ENCODE data around the gene AR. TPM values are rescaled to one million over a fixed set of nuclear protein-coding genes. Genes with fewer than 3 reads are reported as not detected.
"Not testable (repeated sequence)": the region's sequence is repeated elsewhere in the genome, so short reads cannot be mapped to it uniquely, and the experiment has no call there.

AR gene
- polyA plus RNA-seq, 1 experiment, result 13.1 TPM

DNA sequence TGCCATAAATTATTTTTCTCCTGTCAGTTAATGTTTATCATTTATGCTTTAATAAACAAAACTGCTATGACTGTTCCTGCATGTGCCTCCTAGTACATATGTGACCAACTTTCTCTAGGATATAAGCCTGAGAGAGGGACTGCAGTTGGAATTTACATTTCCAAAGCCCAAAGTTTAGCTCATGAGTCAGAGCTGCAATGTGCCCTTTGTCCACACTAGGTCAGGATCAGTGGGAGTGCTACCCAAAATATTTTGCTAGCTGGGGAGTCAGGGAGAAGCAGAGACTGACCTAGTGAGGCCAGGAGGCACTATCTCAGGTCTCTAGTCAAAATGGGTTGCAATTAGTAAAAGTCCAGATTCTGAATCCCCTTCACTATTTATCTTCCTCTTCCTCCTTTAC is 92.7 kb downstream of the AR start:
- no peak overlapping the region for H3K27ac ChIP-seq (ENCODE audit: low read depth, low read length)
- H3K27me3 ChIP-seq (ENCODE audit: control insufficient read depth, insufficient read depth, low read length), result no peaks in the 10 kb centered on the region
- ChIA-PET POLR2A (no interaction called here), CTCF (interaction anchor here (0.6 kb wide), 1 partner anchor 537 kb away, joined by 5 read pairs; no protein-coding TSS in a partner anchor)
- TF ChIP-seq, protein P1, sequence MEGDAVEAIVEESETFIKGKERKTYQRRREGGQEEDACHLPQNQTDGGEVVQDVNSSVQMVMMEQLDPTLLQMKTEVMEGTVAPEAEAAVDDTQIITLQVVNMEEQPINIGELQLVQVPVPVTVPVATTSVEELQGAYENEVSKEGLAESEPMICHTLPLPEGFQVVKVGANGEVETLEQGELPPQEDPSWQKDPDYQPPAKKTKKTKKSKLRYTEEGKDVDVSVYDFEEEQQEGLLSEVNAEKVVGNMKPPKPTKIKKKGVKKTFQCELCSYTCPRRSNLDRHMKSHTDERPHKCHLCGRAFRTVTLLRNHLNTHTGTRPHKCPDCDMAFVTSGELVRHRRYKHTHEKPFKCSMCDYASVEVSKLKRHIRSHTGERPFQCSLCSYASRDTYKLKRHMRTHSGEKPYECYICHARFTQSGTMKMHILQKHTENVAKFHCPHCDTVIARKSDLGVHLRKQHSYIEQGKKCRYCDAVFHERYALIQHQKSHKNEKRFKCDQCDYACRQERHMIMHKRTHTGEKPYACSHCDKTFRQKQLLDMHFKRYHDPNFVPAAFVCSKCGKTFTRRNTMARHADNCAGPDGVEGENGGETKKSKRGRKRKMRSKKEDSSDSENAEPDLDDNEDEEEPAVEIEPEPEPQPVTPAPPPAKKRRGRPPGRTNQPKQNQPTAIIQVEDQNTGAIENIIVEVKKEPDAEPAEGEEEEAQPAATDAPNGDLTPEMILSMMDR (IDR thresholded peaks at IDR 0.05; ENCODE audit: low read depth, low read length), result no peak
- no peak overlapping the region for H3K4me3 ChIP-seq (ENCODE audit: low read depth, low read length)
- H3K9me3 ChIP-seq (ENCODE audit: control insufficient read depth, insufficient read depth, low read length), result no peaks in the 10 kb centered on the region
- no peak for DNase-seq (ENCODE audit: low read depth, low spot score)

DNA sequence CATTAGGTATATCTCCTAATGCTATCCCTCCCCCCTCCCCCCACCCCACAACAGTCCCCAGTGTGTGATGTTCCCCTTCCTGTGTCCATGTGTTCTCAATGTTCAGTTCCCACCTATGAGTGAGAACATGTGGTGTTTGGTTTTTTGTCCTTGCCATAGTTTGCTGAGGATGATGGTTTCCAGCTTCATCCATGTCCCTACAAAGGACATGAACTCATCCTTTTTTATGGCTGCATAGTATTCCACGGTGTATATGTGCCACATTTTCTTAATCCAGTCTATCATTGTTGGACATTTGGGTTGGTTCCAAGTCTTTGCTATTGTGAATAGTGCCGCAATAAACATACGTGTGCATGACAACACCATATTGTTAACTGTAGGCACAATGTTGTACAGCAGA is 93.5 kb downstream of the AR start:
- H3K27ac ChIP-seq (ENCODE audit: low read depth, low read length); H3K27me3 ChIP-seq (ENCODE audit: control insufficient read depth, insufficient read depth, low read length); H3K4me3 ChIP-seq (ENCODE audit: low read depth, low read length); DNase-seq (ENCODE audit: low read depth, low spot score); H3K9me3 ChIP-seq (ENCODE audit: control insufficient read depth, insufficient read depth, low read length); CTCF ChIA-PET; POLR2A ChIA-PET: not testable (repeated sequence)

DNA sequence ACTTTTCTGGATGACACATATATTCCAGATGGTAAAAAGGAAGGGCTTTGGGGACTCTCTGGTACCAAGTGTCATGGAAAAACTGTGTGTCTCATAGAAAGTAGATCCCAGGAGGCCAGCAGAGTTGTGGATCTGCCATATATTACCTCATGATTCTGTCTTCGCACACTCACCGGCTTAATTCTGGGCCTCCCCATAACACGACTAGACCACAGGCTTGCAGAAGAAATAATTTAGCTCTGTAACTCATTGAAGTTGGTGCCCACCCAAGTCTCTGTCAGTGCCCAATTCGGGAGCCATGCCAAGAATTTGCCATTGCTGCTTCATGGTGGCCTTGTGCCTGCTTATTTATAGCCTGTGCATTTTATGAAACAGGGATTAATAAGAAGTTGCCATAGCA is 104.5 kb downstream of the AR start:
- DNase-seq (ENCODE audit: low read depth, low spot score), result no peak
- TF ChIP-seq, protein P1 (IDR thresholded peaks at IDR 0.05; ENCODE audit: low read depth, low read length), result no peak
- CTCF ChIA-PET, result interaction anchor here (0.6 kb wide), 1 partner anchor 51 kb away, joined by 5 read pairs; no protein-coding TSS in a partner anchor
- POLR2A ChIA-PET, result no interaction called here
- Histone ChIP-seq H3K4me3 (ENCODE audit: low read depth, low read length) (no peak overlapping the region), H3K9me3 (ENCODE audit: control insufficient read depth, insufficient read depth, low read length) (no peaks in the 10 kb centered on the region), H3K27ac (ENCODE audit: low read depth, low read length) (no peak overlapping the region), H3K27me3 (ENCODE audit: control insufficient read depth, insufficient read depth, low read length) (no peaks in the 10 kb centered on the region)

DNA sequence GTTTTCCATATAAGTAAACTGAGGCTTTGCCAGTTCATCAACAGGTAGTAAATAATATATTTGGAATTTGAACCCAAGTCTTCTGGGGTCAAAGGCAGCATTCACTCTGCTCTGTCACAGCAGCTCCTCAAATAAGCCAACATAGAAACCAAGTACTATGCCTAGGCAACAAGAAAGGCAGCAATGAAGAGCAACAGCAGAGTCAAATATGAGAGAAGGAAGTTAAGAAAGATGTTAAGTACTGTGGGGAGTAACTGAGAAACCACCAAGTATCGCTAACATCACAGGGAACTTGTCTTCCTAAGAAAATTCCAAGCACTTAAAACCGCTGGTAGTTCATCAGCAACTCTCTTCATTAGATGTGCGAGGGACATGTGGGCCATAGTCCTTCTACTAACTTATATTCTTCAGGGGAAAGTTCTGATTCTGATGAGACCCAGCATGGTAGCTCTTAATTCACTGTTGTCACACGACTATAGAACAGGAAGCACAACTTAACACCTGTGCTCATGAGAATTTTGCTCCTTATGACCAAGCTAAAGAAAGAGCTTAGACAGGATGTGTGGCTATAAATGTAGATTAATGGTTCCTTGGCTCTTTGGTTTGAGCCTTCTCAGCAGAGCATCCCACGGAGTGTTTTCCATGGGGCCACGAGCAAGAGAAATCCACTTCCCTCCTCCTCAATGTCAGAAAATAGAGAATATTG is 107.8 kb downstream of the AR start:
- H3K9me3 ChIP-seq (ENCODE audit: control insufficient read depth, insufficient read depth, low read length), result no peaks in the 10 kb centered on the region
- no peaks in the 10 kb centered on the region for H3K27me3 ChIP-seq (ENCODE audit: control insufficient read depth, insufficient read depth, low read length)
- DNase-seq (ENCODE audit: low read depth, low spot score), result no peak
- H3K27ac ChIP-seq (ENCODE audit: low read depth, low read length), result no peak overlapping the region
- CTCF ChIA-PET, result no interaction called here
- POLR2A ChIA-PET, result no interaction called here
- TF ChIP-seq, protein P1 (IDR thresholded peaks at IDR 0.05; ENCODE audit: low read depth, low read length), result no peak
- no peak overlapping the region for H3K4me3 ChIP-seq (ENCODE audit: low read depth, low read length)

DNA sequence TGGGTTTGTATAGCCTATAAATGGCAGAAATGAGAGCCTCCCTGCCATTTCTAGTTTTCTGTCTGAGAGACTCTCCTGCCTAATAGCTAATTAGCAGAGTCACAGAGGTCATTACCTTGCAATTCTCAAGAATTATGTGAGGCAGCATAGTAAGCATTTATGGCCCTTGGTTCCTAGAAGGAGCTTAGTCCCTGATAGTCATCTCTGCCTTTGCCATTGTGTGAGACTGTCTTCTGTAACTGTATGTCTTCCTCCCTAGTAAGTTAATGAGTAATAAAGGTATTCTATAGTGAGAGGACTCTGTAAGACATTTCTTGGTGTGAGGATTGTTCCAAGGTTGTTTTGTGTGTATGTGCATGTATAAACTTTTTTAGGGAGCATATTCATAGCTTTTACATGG is 108.7 kb downstream of the AR start:
- Histone ChIP-seq H3K4me3 (ENCODE audit: low read depth, low read length) (no peak overlapping the region), H3K27ac (ENCODE audit: low read depth, low read length) (no peak overlapping the region), H3K9me3 (ENCODE audit: control insufficient read depth, insufficient read depth, low read length) (no peaks in the 10 kb centered on the region), H3K27me3 (ENCODE audit: control insufficient read depth, insufficient read depth, low read length) (no peaks in the 10 kb centered on the region)
- TF ChIP-seq, protein P1 (IDR thresholded peaks at IDR 0.05; ENCODE audit: low read depth, low read length), result no peak
- ChIA-PET POLR2A (no interaction called here), CTCF (no interaction called here)
- no peak for DNase-seq (ENCODE audit: low read depth, low spot score)
